ENCODE results near the gene MID1. TPM values are rescaled to one million over a fixed set of nuclear protein-coding genes. Genes with fewer than 3 reads are reported as not detected.

MID1 gene
- total RNA-seq, 1 experiment from 2014 or later: 79.5 TPM

- H3K27me3 ChIP-seq (ENCODE audit: insufficient read depth, low read depth): no peaks in the 10 kb centered on the region
- intact Hi-C loops (cut with micrococcal nuclease; ENCODE audit: unreplicated experiment): loop anchor here (10.0 kb wide), 1 partner anchor 143 kb away; no protein-coding TSS in a partner anchor
- peaks cover 27% of the 10 kb centered on the region for H3K4me1 ChIP-seq (replicated peaks; ENCODE audit: insufficient read depth)
- no TSS peak for BruUV-seq (replicated peaks)
- H3K4me3 ChIP-seq: no peak overlapping the region
- H3K9me2 ChIP-seq (ENCODE audit: insufficient read depth): no peaks in the 10 kb centered on the region
- H3K4me2 ChIP-seq: peak overlapping the region; percentile 23
- no peaks in the 10 kb centered on the region for H3K36me3 ChIP-seq (ENCODE audit: low read depth)
- no peak overlapping the region for H2AFZ ChIP-seq
- TF ChIP-seq EZH2 (IDR thresholded peaks at IDR 0.05; ENCODE audit: low read depth) (no peak), CTCF (conservative IDR thresholded peaks at IDR 0.05) (no peak)
- ChIA-PET POLR2A (ENCODE audit: unreplicated experiment) (no interaction called here), CTCF (no interaction called here)
- no peaks in the 10 kb centered on the region for H4K20me1 ChIP-seq (ENCODE audit: insufficient read depth)
- H3F3A ChIP-seq (ENCODE audit: insufficient read depth, low read depth): peaks cover 10% of the 10 kb centered on the region
- H3K9me3 ChIP-seq (ENCODE audit: insufficient read depth, low read depth): no peaks in the 10 kb centered on the region
- DNase-seq: no peak
- H3K27ac ChIP-seq: 0 out of 2 replicates have a peak overlapping the region, but pooled peaks have one; percentile 29
- peaks cover 94% of the 10 kb centered on the region for H3K79me2 ChIP-seq (ENCODE audit: low read depth)
Measured at GRCh38 chrX:10611441-10612090, 8.8 kb downstream of the MID1 start.

GRCh38 chrX:10608099-10608498, 12.3 kb downstream of the MID1 start:
- no peaks in the 10 kb centered on the region for H3K9me3 ChIP-seq (ENCODE audit: insufficient read depth, low read depth)
- H3K4me2 ChIP-seq: no peak overlapping the region
- H3K79me2 ChIP-seq (ENCODE audit: low read depth): peaks cover 84% of the 10 kb centered on the region
- H2AFZ ChIP-seq: no peak overlapping the region
- H3K4me1 ChIP-seq (replicated peaks; ENCODE audit: insufficient read depth): peaks cover 14% of the 10 kb centered on the region
- DNase-seq: no peak
- no peaks in the 10 kb centered on the region for H3K27me3 ChIP-seq (ENCODE audit: insufficient read depth, low read depth)
- no peak overlapping the region for H3K4me3 ChIP-seq
- H3K9me2 ChIP-seq (ENCODE audit: insufficient read depth): no peaks in the 10 kb centered on the region
- no peaks in the 10 kb centered on the region for H4K20me1 ChIP-seq (ENCODE audit: insufficient read depth)
- no TSS peak for BruUV-seq (replicated peaks)
- intact Hi-C loops (cut with micrococcal nuclease; ENCODE audit: unreplicated experiment): no loop called here
- TF ChIP-seq EZH2 (IDR thresholded peaks at IDR 0.05; ENCODE audit: low read depth) (no peak), CTCF (conservative IDR thresholded peaks at IDR 0.05) (no peak)
- no peaks in the 10 kb centered on the region for H3F3A ChIP-seq (ENCODE audit: insufficient read depth, low read depth)
- H3K36me3 ChIP-seq (ENCODE audit: low read depth): no peaks in the 10 kb centered on the region
- ChIA-PET CTCF (interaction anchor here (0.6 kb wide), 1 partner anchor 13 kb away, joined by 11 read pairs; the partner anchor contains the start of gene MID1), POLR2A (ENCODE audit: unreplicated experiment) (no interaction called here)
- no peak overlapping the region for H3K27ac ChIP-seq

- Histone ChIP-seq H3K27ac (no peak overlapping the region), H3K9me2 (ENCODE audit: insufficient read depth) (no peaks in the 10 kb centered on the region), H3K79me2 (ENCODE audit: low read depth) (peaks cover 80% of the 10 kb centered on the region), H2AFZ (no peak overlapping the region), H3F3A (ENCODE audit: insufficient read depth, low read depth) (no peaks in the 10 kb centered on the region), H3K4me2 (no peak overlapping the region), H3K4me3 (no peak overlapping the region), H3K27me3 (ENCODE audit: insufficient read depth, low read depth) (no peaks in the 10 kb centered on the region), H3K36me3 (ENCODE audit: low read depth) (no peaks in the 10 kb centered on the region), H3K9me3 (ENCODE audit: insufficient read depth, low read depth) (no peaks in the 10 kb centered on the region), H3K4me1 (replicated peaks; ENCODE audit: insufficient read depth) (peaks cover 8% of the 10 kb centered on the region), H4K20me1 (ENCODE audit: insufficient read depth) (no peaks in the 10 kb centered on the region)
- no peak for DNase-seq
- no TSS peak for BruUV-seq (replicated peaks)
- ChIA-PET POLR2A (ENCODE audit: unreplicated experiment) (no interaction called here), CTCF (no interaction called here)
- intact Hi-C loops (cut with micrococcal nuclease; ENCODE audit: unreplicated experiment): no loop called here
- TF ChIP-seq CTCF (conservative IDR thresholded peaks at IDR 0.05): no peak
- no peak for TF ChIP-seq EZH2 (IDR thresholded peaks at IDR 0.05; ENCODE audit: low read depth)
Measured at GRCh38 chrX:10607233-10607632, 13.2 kb downstream of the MID1 start.

Data from PC-9 (cell line).